Endometrial microvascular endothelial cells (primary cell): ENCODE results near the gene NDEL1. TPM values are rescaled to one million over a fixed set of nuclear protein-coding genes. Genes with fewer than 3 reads are reported as not detected.

Experiments
- in situ Hi-C: cut with HindIII; loops from 2 replicates; pipeline ENCODE4 v1.10.0; 2017; ENCODE audit warnings: low sequenced_read_pairs, low pct_unique_long_range_greater_than_20kb; ENCODE audit errors: inconsistent ontology term
- total RNA-seq: library from RNA; depleted of rRNA; stranded (reverse); fragments of >200 nt; gene quantifications from one replicate; pipeline ENCODE4 v1.2.3, GENCODE V29; 2015; ENCODE audit errors: inconsistent ontology term

The NDEL1 gene
- total RNA-seq, 1 donor from 2014 or later = 63.9 TPM

GRCh38 chr17:8470447-8471047 is 34.9 kb downstream of the NDEL1 start:
- in situ Hi-C loops = no loop called here

GRCh38 chr17:8472663-8473062 is 37.0 kb downstream of the NDEL1 start:
- in situ Hi-C loops = no loop called here

GRCh38 chr17:8473451-8474192 is 37.9 kb downstream of the NDEL1 start:
- in situ Hi-C loops = no loop called here

- in situ Hi-C loops = no loop called here
These were observed 39.1 kb downstream of the NDEL1 start for GRCh38 chr17:8474826-8475225.

GRCh38 chr17:8475227-8475626 is 39.5 kb downstream of the NDEL1 start:
- in situ Hi-C loops = no loop called here

- in situ Hi-C loops = no loop called here
These were observed 40.1 kb downstream of the NDEL1 start for GRCh38 chr17:8475781-8476180.

GRCh38 chr17:8476741-8477140 is 41.1 kb downstream of the NDEL1 start:
- in situ Hi-C loops = no loop called here

GRCh38 chr17:8477171-8477570 is 41.5 kb downstream of the NDEL1 start:
- in situ Hi-C loops = no loop called here

GRCh38 chr17:8477715-8478441 is 42.2 kb downstream of the NDEL1 start:
- in situ Hi-C loops = no loop called here

GRCh38 chr17:8479431-8479947 is 43.8 kb downstream of the NDEL1 start:
- in situ Hi-C loops = no loop called here

GRCh38 chr17:8480011-8480976 is 44.6 kb downstream of the NDEL1 start:
- in situ Hi-C loops = no loop called here

- in situ Hi-C loops = no loop called here
These were observed 45.4 kb downstream of the NDEL1 start for GRCh38 chr17:8481089-8481488.

- in situ Hi-C loops = no loop called here
These were observed 46.0 kb downstream of the NDEL1 start for GRCh38 chr17:8481703-8482102.

- in situ Hi-C loops = no loop called here
These were observed 46.9 kb downstream of the NDEL1 start for GRCh38 chr17:8482546-8482945.

- in situ Hi-C loops = no loop called here
These were observed 48.8 kb downstream of the NDEL1 start for GRCh38 chr17:8484465-8484864.

- in situ Hi-C loops = no loop called here
These were observed 49.8 kb downstream of the NDEL1 start for GRCh38 chr17:8485491-8485890.

GRCh38 chr17:8487130-8487645 is 51.5 kb downstream of the NDEL1 start:
- in situ Hi-C loops = no loop called here

- in situ Hi-C loops = no loop called here
These were observed 52.1 kb downstream of the NDEL1 start for GRCh38 chr17:8487743-8488142.

GRCh38 chr17:8488491-8488890 is 52.8 kb downstream of the NDEL1 start:
- in situ Hi-C loops = no loop called here
